ENCODE results near the gene ANP32D.
"Not testable (repeated sequence)": the region's sequence is repeated elsewhere in the genome, so short reads cannot be mapped to it uniquely, and the experiment has no call there.

Gene ANP32D

GRCh38 chr12:48472259-48472658, at the start of gene ANP32D:
Gene ANP32D, plus strand, starts transcription at chr12:48472559. Its CDS starts 106 bp downstream, at chr12:48472665.
- DNase-seq = no peak

GRCh38 chr12:48423171-48423570, 49.2 kb upstream of the ANP32D start:
- DNase-seq = no peak

- no peak for DNase-seq
Measured at GRCh38 chr12:48424644-48425043, 47.7 kb upstream of the ANP32D start.

GRCh38 chr12:48434016-48434415, 38.3 kb upstream of the ANP32D start:
- DNase-seq = not testable (repeated sequence)

- DNase-seq = no peak
Measured at GRCh38 chr12:48441069-48441468, 31.3 kb upstream of the ANP32D start.

- no peak for DNase-seq
Measured at GRCh38 chr12:48442179-48442847, 30.0 kb upstream of the ANP32D start.

GRCh38 chr12:48445538-48445937, 26.8 kb upstream of the ANP32D start:
- no peak for DNase-seq

GRCh38 chr12:48446161-48446776, 26.1 kb upstream of the ANP32D start:
- DNase-seq = no peak

GRCh38 chr12:48447755-48448154, 24.6 kb upstream of the ANP32D start:
- DNase-seq = no peak

GRCh38 chr12:48451372-48451771, 21.0 kb upstream of the ANP32D start:
- no peak for DNase-seq

GRCh38 chr12:48452961-48453360, 19.4 kb upstream of the ANP32D start:
- not testable (repeated sequence) for DNase-seq

- no peak for DNase-seq
Measured at GRCh38 chr12:48454667-48455066, 17.7 kb upstream of the ANP32D start.

- DNase-seq = no peak
Measured at GRCh38 chr12:48455116-48455515, 17.2 kb upstream of the ANP32D start.

- no peak for DNase-seq
Measured at GRCh38 chr12:48459259-48459658, 13.1 kb upstream of the ANP32D start.

GRCh38 chr12:48469027-48469426, 3.3 kb upstream of the ANP32D start:
- DNase-seq = not testable (repeated sequence)

- DNase-seq = no peak
Measured at GRCh38 chr12:48473061-48473460, 702 bp downstream of the ANP32D start.

- not testable (repeated sequence) for DNase-seq
Measured at GRCh38 chr12:48474497-48474896, 2.1 kb downstream of the ANP32D start.

GRCh38 chr12:48482198-48482597, 9.8 kb downstream of the ANP32D start, which contains the start of gene C12orf54:
Gene C12orf54, plus strand, starts transcription at chr12:48482498. Its CDS starts 799 bp downstream, at chr12:48483297.
- no peak for DNase-seq

- DNase-seq = no peak
Measured at GRCh38 chr12:48482930-48483329, 10.6 kb downstream of the ANP32D start.

- no peak for DNase-seq
Measured at GRCh38 chr12:48486261-48486660, 13.9 kb downstream of the ANP32D start.

GRCh38 chr12:48486679-48487078, 14.3 kb downstream of the ANP32D start:
- no peak for DNase-seq

- DNase-seq = no peak
Measured at GRCh38 chr12:48489012-48489411, 16.7 kb downstream of the ANP32D start.

- DNase-seq = not testable (repeated sequence)
Measured at GRCh38 chr12:48489456-48489855, 17.1 kb downstream of the ANP32D start.

- DNase-seq = not testable (repeated sequence)
Measured at GRCh38 chr12:48500281-48500680, 27.9 kb downstream of the ANP32D start.

- DNase-seq = not testable (repeated sequence)
Measured at GRCh38 chr12:48506836-48507235, 34.5 kb downstream of the ANP32D start.

All from activated effector memory CD4-positive, alpha-beta T cell treated with anti-CD3 and anti-CD28 coated beads, Interleukin-2, amount 50 U/mL, for 16 hours (primary cell).